Left cardiac atrium (tissue), 4 donors: ENCODE results near the gene OR10H5. TPM values are rescaled to one million over a fixed set of nuclear protein-coding genes. Genes with fewer than 3 reads are reported as not detected.
"Not testable (repeated sequence)": the region's sequence is repeated elsewhere in the genome, so short reads cannot be mapped to it uniquely, and the experiment has no call there.

Experiments
- ATAC-seq, 2 donors: fragments of 200-7000 bp; cut with Tn5 transposase; one replicate each; pipeline ENCODE4 v1.9.1; 2020; ENCODE audit warnings: mild to moderate bottlenecking in 2 of 2, moderate library complexity in 2 of 2
- DNase-seq: peaks from one replicate; pipeline ENCODE4 v3.0.0-alpha.2; 2020
- intact Hi-C, 2 donors: fragments of 100-400 bp; cut with DNase I; formaldehyde crosslinking; loops; one replicate each; pipeline versions ENCODE4 v1.14.1 to v1.15.1; 2022 to 2023
- total RNA-seq, 2 donors: library from RNA; stranded (reverse); fragmentation: NEBNext Ultra II Directional; extraction: Animal tissue kit (Norgen Biotek cat#: 25700); gene quantifications; one replicate each; pipeline ENCODE4 v1.2.1, GENCODE V29; 2021
- donor health status: DM: no; HTN: yes; CAD: no.
- donor health status: DM: no; HTN: yes; CAD: no; lungs with severe emphysema.
- donor health status: DM: yes; HTN: yes; CAD: no.
- donor health status: Dilated cardiomyopathy.

Gene OR10H5
- total RNA-seq, 2 donors from 2014 or later: not detected

DNA sequence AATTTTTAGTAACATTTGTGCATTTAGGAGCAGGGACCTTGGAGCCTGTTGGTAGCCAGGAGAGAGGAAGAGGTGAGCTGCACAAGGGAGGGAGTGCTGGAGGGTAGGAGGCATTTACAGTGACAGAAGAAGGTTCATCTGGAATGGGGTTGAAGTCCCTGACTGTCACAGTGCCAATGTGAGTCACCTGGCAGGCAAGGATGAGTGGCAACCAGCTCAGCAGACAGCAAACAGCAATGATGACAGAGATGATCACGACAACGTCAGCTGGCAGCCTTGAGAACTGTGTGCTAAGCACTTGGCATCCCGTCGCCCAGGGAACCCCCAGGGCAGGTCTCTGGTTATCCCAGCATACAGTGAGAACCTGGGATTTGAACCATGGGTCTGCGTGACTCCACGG lies 2.6 kb downstream of the OR10H5 start:
- intact Hi-C loops: no loop called here
- no peak for DNase-seq
- no peak for ATAC-seq

DNA sequence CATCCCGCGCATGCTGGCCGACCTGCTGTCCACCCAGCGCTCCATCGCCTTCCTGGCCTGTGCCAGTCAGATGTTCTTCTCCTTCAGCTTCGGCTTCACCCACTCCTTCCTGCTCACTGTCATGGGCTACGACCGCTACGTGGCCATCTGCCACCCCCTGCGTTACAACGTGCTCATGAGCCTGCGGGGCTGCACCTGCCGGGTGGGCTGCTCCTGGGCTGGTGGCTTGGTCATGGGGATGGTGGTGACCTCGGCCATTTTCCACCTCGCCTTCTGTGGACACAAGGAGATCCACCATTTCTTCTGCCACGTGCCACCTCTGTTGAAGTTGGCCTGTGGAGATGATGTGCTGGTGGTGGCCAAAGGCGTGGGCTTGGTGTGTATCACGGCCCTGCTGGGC lies 6.8 kb downstream of the OR10H5 start:
- intact Hi-C loops, DNase-seq, ATAC-seq: not testable (repeated sequence)

GRCh38 chr19:15810335-15810734 lies 22.9 kb downstream of the OR10H5 start:
- ATAC-seq (no peak), DNase-seq (no peak)
- intact Hi-C loops: loop anchor here (5.0 to 10.0 kb wide), 2 partner anchors 176 to 183 kb away; no protein-coding TSS in a partner anchor

GRCh38 chr19:15811476-15811875 lies 24.0 kb downstream of the OR10H5 start:
- intact Hi-C loops: loop anchor here (5.0 to 10.0 kb wide), 2 partner anchors 177 to 184 kb away; no protein-coding TSS in a partner anchor
- ATAC-seq (no peak), DNase-seq (no peak)

- ATAC-seq (no peak), DNase-seq (no peak)
- intact Hi-C loops: loop anchor here (5.0 to 10.0 kb wide), 2 partner anchors 177 to 185 kb away; no protein-coding TSS in a partner anchor
These were observed 24.7 kb downstream of the OR10H5 start for GRCh38 chr19:15812060-15812722.

- DNase-seq (no peak), ATAC-seq (no peak)
- intact Hi-C loops: loop anchor here (5.0 to 10.0 kb wide), 2 partner anchors 179 to 187 kb away; no protein-coding TSS in a partner anchor
These were observed 26.5 kb downstream of the OR10H5 start for GRCh38 chr19:15813916-15814315.

GRCh38 chr19:15815306-15815705 lies 27.8 kb downstream of the OR10H5 start, which contains the start of gene OR10H1:
Gene OR10H1, minus strand, starts transcription at chr19:15815664. Its CDS starts 7,627 bp downstream, at chr19:15808037.
- intact Hi-C loops: loop anchor here in 1 of 2 donors (10.0 kb wide), 1 partner anchor 181 kb away; no protein-coding TSS in a partner anchor
- DNase-seq (no peak), ATAC-seq (no peak)

DNA sequence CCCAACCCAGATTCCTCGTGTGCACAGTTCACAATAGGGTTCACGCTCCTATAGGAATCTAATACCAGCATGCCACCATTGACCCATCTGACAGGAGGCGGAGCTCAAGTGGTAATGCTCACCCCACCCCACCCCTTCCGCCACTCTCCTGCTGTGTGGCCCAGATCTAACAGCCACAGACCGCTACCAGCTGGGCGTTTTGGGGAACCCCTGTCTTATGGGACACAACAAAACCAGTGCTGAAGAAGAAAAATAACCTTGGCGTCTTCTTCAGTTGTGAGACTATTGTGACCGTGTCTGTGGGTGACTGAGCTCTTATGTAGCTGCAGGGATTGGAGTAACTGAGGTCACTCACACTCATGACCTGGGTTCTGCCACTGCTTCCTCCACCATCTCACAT lies 33.2 kb downstream of the OR10H5 start:
- intact Hi-C loops: no loop called here
- DNase-seq (no peak), ATAC-seq (no peak)

GRCh38 chr19:15825753-15826152 lies 38.3 kb downstream of the OR10H5 start:
- ATAC-seq: no peak
- intact Hi-C loops: no loop called here
- DNase-seq: no peak

DNA sequence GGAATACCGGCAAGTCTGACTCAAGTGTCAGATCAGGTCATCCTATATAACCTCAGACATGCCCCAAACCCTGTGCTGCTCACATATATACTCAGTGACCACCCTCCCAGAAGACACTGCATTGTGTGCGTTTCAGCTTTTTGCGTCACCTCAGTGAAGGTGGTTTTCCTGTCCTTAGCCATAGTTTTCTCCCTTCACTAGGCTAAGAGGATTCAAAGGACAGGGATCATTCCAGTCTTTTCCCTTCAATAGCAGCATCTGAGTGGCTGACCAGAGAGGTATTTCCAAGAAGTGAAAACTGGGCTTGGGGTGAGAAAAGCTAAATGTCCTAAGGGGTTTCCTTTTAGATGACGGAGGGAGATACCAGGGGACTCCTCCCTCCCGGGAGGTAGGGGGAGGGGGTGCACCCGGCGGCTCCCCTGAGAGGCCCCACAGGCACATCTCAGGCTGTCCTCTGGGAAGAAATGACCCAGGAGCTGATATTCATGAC lies 40.7 kb downstream of the OR10H5 start:
- DNase-seq (no peak), ATAC-seq (no peak)
- intact Hi-C loops: no loop called here

DNA sequence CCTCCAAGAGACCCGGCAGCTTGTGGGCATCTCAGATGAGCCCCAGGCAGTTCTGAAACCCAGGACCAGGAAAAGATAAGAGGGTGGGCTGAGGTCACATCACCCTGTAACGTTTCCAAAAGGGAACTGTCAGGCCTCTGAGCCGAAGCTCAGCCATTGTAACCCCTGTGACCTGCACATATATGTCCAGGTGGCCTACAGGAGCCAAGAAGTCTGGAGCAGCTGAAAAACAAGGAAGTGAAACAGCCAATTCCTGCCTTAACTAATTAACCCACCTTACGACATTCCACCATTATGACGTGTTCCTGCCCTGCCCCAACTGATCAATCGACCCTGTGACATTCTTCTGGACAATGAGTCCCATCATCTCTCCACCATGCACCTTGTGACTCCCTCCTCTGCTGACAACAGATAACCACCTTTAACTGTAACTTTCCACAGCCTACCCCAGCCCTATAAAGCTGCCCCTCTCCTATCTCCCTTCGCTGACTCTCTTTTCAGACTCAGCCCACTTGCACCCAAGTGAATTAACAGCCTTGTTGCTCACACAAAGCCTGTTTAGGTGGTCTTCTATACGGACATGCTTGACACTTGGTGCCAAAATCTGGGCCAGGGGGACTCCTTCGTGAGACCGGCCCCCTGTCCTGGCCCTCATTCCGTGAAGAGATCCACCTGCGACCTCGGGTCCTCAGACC lies 41.3 kb downstream of the OR10H5 start:
- ATAC-seq, DNase-seq, intact Hi-C loops: not testable (repeated sequence)

DNA sequence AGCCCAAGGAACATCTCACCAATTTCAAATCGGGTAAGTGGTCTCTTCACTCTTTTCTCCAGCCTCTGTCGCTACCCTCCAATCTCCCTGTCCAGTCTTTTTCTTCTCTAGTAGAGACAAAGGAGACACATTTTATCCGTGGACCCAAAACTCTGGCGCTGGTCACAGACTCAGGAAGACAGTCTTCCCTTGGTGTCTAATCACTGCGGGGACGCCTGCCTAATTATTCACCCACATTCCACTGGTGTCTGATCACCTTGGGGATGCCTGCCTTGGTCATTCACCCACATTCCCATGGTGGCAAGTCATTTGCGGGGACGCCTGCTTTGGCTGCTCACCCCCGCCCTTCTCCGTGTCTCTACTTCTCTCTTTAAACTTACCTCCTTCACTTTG lies 41.8 kb downstream of the OR10H5 start:
- ATAC-seq: no peak
- DNase-seq: no peak

DNA sequence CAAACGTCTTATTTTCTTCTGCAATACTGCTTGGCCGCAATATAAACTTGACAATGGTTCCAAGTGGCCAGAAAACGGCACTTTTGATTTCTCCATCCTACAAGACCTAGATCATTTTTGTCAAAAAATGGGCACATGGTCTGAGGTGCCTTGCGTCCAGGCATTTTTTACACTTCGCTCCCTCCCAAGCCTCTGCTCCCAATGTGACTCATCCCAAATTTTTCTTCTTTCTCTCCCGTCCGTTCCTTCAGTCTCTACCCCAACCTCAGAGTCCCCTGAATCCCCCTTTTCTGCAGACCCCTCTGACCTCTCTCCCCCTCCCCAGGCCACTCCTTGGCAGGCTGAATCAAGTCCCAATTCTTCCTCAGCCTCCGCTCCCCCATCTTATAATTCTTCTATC lies 42.3 kb downstream of the OR10H5 start:
- DNase-seq (no peak), ATAC-seq (no peak)
- intact Hi-C loops: no loop called here

More for the DNA sequence above, 41.8 kb downstream of the OR10H5 start:
- intact Hi-C loops: no loop called here

GRCh38 chr19:15831626-15832025 lies 44.2 kb downstream of the OR10H5 start:
- no peak for ATAC-seq
- intact Hi-C loops: no loop called here
- no peak for DNase-seq

DNA sequence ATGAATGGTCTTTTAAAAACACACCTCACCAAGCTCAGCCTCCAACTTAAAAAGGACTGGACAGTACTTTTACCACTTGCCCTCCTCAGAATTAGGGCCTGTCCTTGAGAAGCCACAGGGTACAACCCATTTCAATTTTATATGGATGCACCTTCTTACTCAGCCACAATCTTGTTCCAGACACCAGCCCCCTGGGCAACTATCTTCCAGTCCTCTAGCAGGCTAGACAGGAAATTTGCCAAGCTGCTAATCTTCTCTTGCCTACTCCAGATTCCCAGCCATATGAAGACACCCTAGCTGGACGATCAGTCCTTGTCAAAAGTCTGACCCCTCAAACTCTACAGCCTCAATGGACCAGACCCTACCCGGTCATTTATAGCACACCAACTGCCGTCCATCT lies 46.8 kb downstream of the OR10H5 start:
- ATAC-seq: not testable (repeated sequence)

GRCh38 chr19:15835565-15836329 lies 48.3 kb downstream of the OR10H5 start:
- intact Hi-C loops, DNase-seq, ATAC-seq: not testable (repeated sequence)

More for the DNA sequence above, 46.8 kb downstream of the OR10H5 start:
- intact Hi-C loops, DNase-seq: not testable (repeated sequence)

DNA sequence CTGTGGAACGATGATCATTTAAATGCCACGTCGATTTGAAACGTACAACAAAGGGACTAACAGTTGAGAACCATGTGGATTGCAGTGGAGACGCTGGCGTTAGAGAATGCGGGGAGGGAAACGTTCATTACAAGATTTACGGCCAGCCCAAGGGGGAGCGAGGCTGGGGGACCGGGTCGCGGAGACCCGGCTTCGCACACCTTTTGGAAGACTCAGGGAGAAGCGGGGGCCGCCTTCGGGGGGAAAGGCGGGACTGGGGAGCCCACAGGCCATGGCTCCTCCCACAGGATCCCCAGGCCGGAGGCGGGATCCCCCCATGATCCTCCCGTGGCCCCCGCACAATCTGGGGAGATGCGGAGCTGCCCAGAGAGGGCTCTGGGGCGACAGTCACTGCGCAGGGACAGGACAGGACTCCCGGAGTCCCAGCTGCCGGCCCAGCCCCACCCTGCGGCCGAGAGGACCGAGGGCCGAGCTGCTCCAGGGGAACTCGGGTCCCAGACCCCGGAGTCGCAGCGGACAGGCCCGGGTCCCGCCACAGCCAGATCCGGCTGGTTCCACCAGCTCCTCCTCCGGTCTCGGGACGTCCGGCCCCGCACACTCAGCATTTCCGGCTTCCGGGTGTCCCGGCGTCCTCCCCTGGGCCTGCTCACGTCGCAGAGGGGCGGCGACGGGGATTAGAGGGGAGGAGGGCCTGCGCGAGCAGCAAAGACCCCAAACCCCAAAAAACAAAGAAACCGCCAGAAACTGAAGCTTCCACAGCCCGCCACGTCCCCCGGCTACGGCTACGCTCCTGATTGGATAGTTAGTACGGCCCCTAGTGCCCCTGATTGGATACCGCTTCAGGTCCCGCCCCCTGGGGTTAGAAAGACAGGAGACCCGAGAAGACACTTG lies 49.1 kb downstream of the OR10H5 start:
- peak; percentile 98 for DNase-seq
- ATAC-seq: peak; percentile 99 to 100
- intact Hi-C loops: no loop called here

GRCh38 chr19:15837221-15837731 lies 49.8 kb downstream of the OR10H5 start:
- peak; percentile 10 to 60 for ATAC-seq
- DNase-seq: no peak
- intact Hi-C loops: no loop called here
